ENCODE measurements around the gene SMARCD3. TPM values are rescaled to one million over a fixed set of nuclear protein-coding genes. Genes with fewer than 3 reads are reported as not detected.

The SMARCD3 gene
- total RNA-seq, 1 donor from 2014 or later: 105 TPM

- no peaks in the 10 kb centered on the region for H3K27me3 ChIP-seq
- peaks cover 14 to 23% of the 10 kb centered on the region in 2 donors for H3K36me3 ChIP-seq
- H3K27ac ChIP-seq: no peak overlapping the region
- H3K4me1 ChIP-seq: no peaks in the 10 kb centered on the region
- TF ChIP-seq, protein P1, sequence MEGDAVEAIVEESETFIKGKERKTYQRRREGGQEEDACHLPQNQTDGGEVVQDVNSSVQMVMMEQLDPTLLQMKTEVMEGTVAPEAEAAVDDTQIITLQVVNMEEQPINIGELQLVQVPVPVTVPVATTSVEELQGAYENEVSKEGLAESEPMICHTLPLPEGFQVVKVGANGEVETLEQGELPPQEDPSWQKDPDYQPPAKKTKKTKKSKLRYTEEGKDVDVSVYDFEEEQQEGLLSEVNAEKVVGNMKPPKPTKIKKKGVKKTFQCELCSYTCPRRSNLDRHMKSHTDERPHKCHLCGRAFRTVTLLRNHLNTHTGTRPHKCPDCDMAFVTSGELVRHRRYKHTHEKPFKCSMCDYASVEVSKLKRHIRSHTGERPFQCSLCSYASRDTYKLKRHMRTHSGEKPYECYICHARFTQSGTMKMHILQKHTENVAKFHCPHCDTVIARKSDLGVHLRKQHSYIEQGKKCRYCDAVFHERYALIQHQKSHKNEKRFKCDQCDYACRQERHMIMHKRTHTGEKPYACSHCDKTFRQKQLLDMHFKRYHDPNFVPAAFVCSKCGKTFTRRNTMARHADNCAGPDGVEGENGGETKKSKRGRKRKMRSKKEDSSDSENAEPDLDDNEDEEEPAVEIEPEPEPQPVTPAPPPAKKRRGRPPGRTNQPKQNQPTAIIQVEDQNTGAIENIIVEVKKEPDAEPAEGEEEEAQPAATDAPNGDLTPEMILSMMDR (IDR thresholded peaks at IDR 0.05): no peak
- intact Hi-C loops (cut with DNase I): no loop called here
- no peak overlapping the region for H3K4me3 ChIP-seq
- no peaks in the 10 kb centered on the region for H3K9me3 ChIP-seq
- no peak for DNase-seq (ENCODE audit: low spot score in 2 of 2)
Observed at GRCh38 chr7:151209588-151209987, 38.9 kb downstream of the SMARCD3 start.

- Histone ChIP-seq H3K27me3 (no peaks in the 10 kb centered on the region), H3K9me3 (no peaks in the 10 kb centered on the region), H3K4me1 (no peaks in the 10 kb centered on the region), H3K27ac (no peak overlapping the region), H3K36me3 (peaks cover 8 to 11% of the 10 kb centered on the region in 2 donors), H3K4me3 (no peak overlapping the region)
- no peak for DNase-seq (ENCODE audit: low spot score in 2 of 2)
- intact Hi-C loops (cut with DNase I): no loop called here
- TF ChIP-seq, protein P1 (IDR thresholded peaks at IDR 0.05): no peak
Observed at GRCh38 chr7:151208253-151208862, 40.1 kb downstream of the SMARCD3 start.

- Histone ChIP-seq H3K27me3 (no peaks in the 10 kb centered on the region), H3K9me3 (no peaks in the 10 kb centered on the region), H3K4me3 (no peak overlapping the region), H3K36me3 (peaks cover 3 to 6% of the 10 kb centered on the region in 2 donors), H3K4me1 (no peaks in the 10 kb centered on the region), H3K27ac (no peak overlapping the region)
- DNase-seq (ENCODE audit: low spot score in 2 of 2): no peak
- intact Hi-C loops (cut with DNase I): no loop called here
- TF ChIP-seq, protein P1 (IDR thresholded peaks at IDR 0.05): no peak
Observed at GRCh38 chr7:151207804-151208203, 40.7 kb downstream of the SMARCD3 start.

DNA sequence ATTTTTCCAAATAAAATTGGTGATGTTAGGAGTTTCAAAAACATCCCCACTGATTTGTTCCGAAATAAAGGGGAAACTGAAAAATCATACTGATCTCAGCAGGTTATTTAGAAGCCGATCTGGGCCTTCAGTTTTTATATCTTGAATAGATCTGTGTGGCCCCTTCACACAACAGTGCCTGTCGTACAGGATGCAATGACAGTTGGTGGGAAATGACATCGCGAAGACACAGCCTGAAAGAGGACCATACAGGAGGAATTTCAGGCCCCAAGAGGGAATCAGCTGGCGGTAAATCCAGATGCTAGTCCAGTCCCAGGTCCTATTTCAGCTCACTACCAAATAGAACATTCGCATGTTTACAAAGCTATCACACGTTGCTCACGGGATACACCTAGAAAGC, 41.2 kb downstream of the SMARCD3 start:
- Histone ChIP-seq H3K9me3 (no peaks in the 10 kb centered on the region), H3K4me1 (no peaks in the 10 kb centered on the region), H3K36me3 (peaks cover 0 to under 1% of the 10 kb centered on the region in 2 donors), H3K27ac (no peak overlapping the region), H3K27me3 (no peaks in the 10 kb centered on the region), H3K4me3 (no peak overlapping the region)
- DNase-seq (ENCODE audit: low spot score in 2 of 2): no peak
- intact Hi-C loops (cut with DNase I): no loop called here
- TF ChIP-seq, protein P1 (IDR thresholded peaks at IDR 0.05): no peak

- no peak for DNase-seq (ENCODE audit: low spot score in 2 of 2)
- Histone ChIP-seq H3K4me1 (no peaks in the 10 kb centered on the region), H3K36me3 (no peaks in the 10 kb centered on the region), H3K4me3 (no peak overlapping the region), H3K27me3 (no peaks in the 10 kb centered on the region), H3K9me3 (no peaks in the 10 kb centered on the region), H3K27ac (no peak overlapping the region)
- TF ChIP-seq, protein P1 (IDR thresholded peaks at IDR 0.05): no peak
- intact Hi-C loops (cut with DNase I): no loop called here
Observed at GRCh38 chr7:151206914-151207313, 41.6 kb downstream of the SMARCD3 start.

DNA sequence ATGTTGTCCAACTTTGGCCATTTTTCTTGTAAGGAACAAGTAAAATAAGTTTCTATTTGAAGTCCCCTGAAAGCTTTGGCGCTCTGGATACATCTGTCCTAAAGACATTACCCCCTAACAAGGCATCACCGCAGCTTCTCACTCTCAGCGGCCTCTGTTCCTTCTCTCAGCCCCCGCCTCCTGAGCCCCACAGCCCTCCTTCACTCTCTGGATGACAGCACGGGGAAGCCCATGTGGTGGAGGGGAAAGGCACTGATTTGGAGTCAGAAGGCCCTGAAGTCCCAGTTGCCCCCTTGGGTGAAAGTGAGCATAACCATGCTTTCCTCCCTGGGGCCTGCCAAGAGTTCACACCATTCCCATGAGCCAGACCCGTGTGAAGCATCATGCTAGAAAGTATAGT, 42.8 kb downstream of the SMARCD3 start:
- no peak overlapping the region for H3K4me3 ChIP-seq
- H3K4me1 ChIP-seq: no peaks in the 10 kb centered on the region
- H3K36me3 ChIP-seq: no peaks in the 10 kb centered on the region
- intact Hi-C loops (cut with DNase I): no loop called here
- no peaks in the 10 kb centered on the region for H3K27me3 ChIP-seq
- TF ChIP-seq, protein P1 (IDR thresholded peaks at IDR 0.05): no peak
- H3K9me3 ChIP-seq: no peaks in the 10 kb centered on the region
- H3K27ac ChIP-seq: no peak overlapping the region
- DNase-seq (ENCODE audit: low spot score in 2 of 2): no peak

Data from ascending aorta (tissue), 2 donors.